HG03520 (cell line): ENCODE results near the gene LMO2.
"Not testable (repeated sequence)": the region's sequence is repeated elsewhere in the genome, so short reads cannot be mapped to it uniquely, and the experiment has no call there.

Experiments
- ATAC-seq: cut with Tn5 transposase; IDR thresholded peaks from one replicate; pipeline ENCODE4 v1.9.1; 2021; ENCODE audit warnings: mild to moderate bottlenecking, moderate library complexity; ENCODE audit not compliant: unreplicated experiment

The LMO2 gene

DNA sequence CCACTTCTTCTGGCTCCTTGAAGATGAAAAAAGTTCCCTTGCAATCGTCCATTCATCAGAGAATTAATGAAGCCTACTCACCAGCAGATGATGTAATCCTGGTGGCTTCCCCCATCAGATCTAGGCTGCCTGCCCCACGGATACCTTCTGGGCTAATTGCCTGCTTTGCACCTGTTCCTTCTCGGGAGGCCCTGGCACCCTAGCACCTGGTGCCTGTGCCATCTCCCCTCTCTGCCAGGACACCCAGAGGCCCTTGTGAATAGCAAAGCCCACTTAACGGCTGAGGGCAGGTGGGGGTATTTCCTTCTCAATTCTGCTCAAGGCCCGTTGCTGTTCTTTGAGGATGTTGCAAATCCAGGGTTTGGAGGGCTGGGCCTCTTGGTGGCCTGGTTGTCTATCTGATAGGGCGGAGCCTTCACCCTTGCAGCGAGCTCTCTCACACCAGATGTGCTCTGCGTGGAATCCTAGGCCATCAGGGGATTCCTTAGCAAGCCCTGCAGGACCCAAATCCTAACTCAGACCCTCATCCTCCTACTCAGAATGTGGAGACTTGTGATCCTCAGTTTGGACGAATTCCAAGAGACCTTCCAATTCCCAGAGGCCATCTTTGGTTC is at the start of gene LMO2:
LMO2 (minus strand) TSS at position 363 of the 614 bp plus-strand sequence. CDS start 22,360 bp downstream, outside the sequence.
- ATAC-seq = no peak

DNA sequence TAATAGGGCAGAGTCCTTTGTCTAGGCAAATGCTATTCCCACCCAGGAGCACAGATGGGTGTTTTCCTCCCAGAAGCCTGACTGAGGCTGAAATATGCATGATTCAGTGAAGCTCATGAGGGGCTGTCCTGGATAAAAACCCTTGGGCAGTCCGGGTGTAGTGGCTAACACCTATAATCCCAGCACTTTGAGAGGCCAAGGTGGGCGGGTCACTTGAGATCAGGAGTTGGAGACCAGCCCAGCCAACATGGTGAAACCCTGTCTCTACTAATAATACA is 48.6 kb upstream of the LMO2 start:
- ATAC-seq = no peak

DNA sequence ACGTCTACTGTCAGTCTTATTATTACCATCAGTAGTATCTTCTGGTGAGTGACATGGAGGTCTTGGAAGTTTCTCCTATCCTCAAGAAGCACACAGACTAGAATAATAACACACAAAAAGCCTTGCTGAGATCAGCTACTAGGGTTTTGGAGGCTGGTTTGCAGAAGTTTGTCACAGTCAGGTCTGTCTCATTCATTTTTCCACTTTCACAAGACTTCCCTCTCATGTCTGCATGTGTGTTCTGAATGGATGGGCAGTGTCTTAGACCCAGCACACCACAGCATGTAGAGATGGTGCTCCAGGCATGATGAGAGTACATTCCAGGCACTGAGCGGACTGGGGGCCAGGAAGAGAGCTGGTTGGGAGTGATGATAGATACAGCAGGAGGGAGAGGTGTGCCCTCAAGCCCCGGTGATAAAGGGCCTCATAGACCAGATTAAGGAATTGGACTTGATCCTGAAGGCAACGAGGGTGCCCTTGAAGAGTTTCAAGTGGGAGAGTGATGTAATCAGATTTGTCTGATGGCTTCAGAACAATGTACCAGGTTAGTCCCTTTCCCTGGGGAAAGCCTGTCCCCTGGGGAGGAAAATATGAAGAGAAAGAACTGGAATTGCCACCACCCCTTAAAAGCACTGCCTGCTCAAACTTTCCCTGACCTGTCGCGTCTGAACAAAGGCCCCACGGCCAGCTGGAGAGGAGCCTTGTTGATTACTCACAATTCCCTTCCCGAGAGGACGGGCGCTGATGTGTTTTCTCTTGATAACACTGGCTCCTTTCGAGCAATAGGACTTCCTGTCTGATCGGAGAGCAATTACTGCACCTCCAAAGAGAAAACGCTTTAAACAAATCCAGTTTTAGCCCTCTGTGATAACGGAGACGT is 45.1 kb upstream of the LMO2 start:
- no peak for ATAC-seq

DNA sequence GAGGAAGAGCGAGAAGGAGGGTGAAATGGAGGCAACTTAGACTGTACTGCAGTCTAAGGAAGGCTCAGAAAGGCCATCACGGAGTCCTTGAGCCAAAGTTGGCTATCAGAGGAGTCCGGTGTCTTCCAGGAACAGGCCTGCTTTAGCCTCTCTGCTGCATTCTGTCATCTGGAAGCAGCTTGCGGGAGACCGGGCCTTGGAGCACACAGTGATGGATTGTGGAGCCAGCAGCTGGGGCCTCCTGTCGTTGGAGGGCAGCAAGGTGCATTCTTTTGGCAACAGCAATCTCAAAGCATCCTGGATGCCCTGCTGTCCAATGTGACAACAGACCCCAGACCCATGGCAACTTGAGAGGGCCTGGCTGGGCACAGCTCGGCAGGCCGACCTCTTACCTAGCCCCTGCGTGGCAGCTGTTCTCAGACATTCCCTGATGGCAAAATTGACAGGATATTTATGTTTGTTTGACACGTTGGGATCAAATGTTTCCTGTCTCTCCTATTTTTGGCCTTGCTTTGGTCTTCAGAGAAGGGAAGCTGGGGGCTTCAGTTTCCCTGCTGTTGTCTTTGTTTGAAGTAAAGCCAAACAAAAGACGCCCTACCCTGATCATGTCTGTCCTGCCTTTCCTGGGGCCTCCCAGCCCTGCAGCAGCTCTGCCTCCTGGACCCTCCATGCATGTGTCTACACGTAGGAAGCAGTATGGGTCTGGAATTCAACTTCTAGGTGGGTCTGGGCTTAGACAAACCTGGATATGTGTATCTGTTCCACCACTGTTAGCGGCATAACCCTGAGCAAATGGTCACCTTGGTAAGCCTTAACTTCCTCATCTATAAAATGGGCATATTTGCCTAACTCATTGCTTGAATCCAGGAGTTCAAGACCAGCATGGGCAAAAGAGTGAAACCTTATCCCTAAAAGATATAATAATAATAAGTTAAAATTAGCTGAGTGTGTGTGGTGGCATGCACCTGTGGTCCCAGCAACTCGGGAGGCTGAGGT is 43.9 kb upstream of the LMO2 start:
- ATAC-seq = no peak

DNA sequence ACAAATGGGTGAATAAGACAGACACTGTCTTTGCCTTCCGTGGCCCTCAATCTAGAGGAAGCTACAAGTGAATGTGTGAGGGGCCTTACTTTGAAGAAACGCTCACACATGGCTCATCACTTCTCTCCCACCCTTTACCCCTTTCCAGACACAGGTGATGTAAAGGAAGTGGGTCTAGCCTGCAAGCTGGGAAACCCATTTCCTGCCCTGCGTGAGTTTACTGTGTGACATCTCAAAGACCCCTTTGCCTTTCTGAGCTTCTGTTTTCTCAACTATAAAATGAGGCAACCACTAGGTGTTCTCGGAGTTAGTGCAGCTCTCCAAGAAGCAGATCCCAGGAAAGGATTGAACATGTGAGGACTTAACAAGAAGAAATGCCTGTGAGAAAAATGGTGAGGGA is 43.1 kb upstream of the LMO2 start:
- ATAC-seq = no peak

DNA sequence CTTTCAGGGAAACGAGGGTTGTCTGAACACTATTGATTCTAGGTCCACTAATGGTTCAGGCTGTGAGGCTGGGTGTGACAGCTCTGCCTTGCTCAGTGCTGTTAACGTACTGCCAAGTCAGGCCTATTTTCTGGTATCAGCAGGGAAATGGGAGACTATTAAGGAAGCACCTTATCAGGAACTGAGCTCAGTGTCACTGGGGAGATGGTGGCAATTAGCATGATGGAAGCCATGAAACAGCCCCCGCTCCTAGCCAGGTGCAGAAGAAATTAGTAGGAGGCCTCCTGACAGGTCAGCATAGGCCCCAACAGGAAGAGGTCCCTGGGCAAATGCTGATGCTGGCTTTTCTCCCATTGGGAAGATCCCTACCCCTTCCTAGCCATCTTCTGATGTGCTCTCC is 42.6 kb upstream of the LMO2 start:
- ATAC-seq = no peak

DNA sequence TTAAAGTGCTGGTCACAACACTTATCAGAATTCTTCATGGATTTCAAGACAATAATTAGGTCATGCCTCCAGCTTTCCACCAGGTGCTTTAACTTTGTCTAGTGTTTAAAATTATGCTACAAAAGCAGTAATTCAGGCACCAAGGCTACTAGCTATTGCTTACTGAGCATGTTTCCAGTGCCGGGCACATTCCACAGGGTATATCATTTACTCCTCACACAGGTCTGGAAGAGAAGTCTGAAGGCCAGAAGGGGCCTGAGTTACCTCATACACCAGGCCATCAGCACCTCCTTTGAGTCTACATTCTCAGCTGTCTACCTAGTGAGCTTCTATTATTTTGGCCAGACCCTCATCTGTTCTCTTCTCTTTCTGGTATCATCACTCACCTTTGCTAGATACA is 41.7 kb upstream of the LMO2 start:
- no peak for ATAC-seq

DNA sequence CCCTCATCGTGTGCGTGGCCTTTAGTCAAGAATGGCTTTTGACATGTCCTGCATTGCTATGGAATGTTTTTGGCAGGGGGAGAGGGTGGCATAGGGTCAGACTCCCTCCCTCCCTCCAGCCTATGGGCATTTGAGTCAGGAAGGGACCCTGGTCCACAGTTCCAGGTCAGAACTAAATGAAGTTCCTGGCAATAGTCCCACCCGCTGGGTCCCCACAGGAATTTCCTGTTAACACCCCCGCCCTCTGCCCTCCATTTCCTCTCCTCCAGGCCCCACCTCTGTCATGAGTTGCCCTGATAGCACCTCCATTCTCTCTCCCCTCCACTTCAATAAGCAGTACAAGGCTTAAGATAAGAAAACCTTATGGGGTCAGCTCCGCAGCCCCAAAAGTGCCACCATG is 40.8 kb upstream of the LMO2 start:
- ATAC-seq = no peak

DNA sequence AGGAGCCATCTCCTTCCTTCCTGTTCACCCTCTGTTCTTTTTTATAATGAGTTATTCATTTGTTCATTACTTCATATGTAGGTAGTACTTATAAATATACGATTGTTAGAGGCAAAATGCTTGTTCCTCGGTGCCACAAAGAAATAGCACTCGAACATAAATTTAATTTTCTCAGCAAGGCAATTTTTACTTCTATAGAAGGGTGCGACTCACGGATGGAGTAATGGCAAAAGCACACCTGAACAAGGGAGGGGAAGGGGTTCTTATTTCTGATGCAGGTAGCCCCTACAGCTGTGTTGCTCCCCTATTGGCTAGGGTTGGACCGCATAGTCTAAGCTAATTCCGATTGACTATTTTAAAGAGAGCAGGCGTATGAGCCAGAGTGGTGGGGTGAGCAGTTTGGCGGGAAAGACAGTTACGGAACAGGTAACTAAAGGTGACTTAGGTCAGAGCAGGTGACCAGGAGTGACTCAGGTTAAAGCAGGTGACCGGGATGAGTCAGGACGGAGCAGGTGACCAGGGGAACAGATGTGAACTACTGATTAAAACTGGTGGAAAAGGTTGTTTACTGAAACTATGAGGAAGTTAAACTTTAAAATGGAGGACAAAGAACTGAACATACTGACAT is 40.0 kb upstream of the LMO2 start:
- ATAC-seq = not testable (repeated sequence)

DNA sequence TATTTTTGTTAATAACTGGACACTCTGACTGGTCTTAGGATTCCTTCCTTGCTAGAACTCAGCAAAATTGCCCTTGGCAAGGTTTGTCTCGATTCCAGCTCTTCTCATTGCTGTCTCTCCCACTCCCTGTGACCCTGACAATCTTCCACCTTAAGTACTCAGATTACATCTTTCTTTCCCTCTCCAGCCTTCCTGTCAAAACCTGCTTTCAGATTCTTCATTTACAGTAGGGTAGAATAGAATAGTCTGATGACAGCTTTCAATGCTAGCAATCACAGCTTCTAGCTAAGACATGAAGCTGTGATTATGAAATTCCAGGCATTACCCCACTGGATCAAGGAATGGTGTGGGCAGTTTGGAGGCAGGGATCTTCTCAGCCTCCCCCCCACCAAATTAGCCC is 39.2 kb upstream of the LMO2 start:
- no peak for ATAC-seq

DNA sequence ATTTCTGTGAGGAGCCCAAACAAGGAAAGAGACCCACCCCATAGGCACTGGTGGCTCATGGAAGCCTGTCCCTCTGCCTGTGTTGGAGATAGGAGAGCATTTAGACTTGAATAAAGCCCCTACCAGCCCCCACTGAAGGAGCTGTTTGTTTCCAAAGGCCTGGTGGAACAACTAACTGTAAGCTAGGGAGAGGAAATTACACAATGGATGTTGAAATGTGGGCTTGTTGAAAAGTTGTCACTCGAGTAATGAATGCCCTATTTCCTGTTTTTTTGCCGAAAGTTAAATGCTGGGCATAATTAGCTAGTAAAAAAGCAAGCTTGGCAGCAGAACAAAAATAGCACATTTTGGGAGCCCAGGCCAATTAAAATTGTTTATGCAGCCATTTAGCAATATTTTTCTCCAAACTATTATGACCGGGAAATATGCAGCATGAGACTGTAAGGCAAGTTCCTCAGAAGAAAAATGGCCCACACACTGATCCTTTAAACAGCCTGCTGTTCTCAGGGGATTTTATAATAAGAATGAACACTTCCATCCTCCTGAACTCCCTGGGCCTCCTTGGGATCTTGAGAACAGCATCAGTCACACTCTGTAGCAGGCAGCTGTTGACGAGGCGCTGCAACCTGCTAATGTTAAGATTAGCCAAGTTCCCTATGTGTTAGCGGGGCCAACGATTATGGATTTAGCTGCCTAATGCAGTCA is 38.6 kb upstream of the LMO2 start:
- no peak for ATAC-seq

DNA sequence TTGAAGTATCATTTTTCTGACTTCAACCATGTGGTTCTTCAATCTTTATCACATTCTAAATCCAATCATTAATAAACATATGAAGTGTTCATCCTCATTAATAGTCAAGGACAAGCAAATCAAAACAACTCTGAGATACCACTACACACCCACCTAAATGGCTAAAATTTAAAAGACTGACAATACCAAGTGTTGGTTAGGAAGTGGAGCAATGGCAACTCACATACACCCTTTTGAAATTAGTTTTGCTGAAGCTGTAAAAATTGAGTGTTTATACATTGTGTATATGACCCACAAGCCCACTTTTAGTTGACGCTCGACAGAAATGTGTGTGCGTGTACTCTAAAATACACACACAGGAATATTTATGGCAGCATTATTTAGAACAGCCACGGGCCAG is 36.7 kb upstream of the LMO2 start:
- ATAC-seq = no peak

DNA sequence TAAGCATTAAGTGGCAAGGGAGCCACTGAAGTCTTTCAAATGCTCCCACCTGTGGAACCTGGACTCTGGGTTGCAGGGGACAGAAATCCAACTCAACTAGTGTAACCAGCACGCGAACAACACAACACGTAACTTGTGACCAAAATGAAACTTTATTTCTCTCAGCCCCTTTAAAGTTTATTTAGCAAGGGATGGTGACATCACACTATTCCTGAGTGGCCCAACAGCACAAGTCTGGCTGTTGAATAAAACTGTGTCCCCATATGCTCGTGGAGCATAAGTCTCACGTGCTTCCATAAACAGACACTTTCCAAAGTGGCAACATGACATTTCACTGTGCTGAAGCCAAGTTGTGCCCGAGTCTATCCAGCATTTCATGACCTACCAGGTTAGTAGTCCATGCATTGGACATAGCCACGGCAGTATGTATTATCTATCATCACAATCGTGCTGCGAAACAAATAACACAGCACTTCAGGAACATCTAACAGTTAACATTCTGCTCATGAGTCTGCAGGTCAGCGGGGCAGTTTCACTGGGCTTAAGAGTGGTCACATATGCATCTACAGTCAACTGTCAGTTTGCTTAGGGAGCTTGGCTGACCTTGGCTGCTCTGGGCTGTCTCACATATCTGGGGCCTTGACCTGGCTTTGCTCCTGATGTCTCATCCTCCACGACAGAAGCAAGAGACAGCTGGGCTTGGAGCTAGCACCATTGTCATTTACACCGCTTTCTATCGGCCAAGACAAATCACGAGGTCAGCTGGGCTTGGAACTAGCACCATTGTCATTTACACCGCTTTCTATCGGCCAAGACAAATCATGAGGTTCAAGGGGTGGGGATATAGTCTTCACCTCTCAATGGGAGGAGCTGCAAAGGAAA is 35.0 kb upstream of the LMO2 start:
- no peak for ATAC-seq

DNA sequence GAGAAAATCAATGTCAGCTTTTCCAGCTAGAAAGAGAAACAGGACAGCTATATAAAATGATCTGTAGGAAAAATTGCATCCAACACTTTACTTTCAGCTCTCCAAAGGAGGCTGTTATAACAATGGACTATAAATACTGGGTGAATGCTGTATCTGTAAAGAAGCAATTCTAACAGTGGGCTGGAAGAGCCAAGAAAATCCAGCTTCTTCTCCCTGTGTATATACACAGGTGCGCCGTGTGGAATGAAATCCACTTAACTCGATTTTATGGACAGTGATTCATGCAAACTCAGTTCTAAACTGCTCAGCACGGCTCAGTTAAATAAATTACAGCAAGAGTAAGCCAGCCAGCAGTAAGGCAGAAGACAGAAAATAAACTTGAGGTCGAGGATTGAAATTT is 32.5 kb upstream of the LMO2 start:
- no peak for ATAC-seq

DNA sequence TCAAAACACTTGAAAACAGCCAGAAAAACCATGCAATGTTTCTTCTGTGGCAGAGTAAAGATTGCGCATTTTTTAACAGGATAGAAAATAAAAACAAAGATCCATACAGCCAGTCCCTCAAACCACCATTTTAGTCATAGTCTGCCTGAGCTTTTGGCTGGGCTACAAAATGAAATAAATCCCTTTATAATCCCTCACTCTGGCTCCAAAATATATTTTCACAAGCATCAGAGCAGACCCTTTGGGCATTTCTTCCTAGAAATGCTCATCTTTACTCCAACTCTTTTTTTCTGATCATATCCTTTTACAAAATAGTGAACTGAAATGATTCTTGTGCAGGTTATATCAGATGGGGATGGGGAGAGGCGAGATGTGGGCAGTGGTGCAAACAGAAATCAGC is 31.8 kb upstream of the LMO2 start:
- no peak for ATAC-seq

DNA sequence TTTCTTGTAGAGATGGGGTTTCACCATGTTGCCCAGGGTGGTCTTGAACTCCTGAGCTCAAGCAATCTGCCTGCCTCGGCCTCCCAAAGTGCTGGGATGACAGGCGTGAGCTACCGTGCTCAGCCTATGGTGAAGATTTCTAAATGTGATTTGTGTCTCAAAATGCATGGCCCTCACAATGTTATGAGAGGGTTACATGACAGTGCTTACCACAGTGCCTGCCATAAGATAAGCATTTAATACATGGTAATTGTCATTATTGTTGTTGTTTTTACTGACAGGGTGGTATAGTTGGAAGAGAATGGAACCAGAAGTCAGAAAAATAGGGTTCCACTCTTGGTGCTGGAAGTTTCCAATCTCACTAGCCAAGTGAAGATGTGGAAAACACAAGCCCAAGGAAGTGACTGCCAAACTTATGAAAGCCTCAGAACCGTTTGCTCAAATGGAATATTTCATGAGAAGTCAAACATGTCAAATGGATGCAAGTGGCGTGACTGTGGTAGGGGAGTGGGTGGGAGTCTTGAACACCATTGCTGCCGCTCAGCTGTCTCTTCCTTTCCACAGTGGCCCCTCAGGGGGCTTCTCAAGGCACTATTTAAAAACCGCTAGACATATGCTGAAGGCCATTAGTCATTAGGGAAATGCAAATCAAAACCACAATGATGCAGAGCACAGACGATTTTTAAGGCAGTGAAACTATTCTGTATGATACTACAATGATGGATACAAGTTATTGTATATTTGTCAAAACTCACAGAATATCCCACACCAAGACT is 29.1 kb upstream of the LMO2 start:
- peak; percentile 90 for ATAC-seq

DNA sequence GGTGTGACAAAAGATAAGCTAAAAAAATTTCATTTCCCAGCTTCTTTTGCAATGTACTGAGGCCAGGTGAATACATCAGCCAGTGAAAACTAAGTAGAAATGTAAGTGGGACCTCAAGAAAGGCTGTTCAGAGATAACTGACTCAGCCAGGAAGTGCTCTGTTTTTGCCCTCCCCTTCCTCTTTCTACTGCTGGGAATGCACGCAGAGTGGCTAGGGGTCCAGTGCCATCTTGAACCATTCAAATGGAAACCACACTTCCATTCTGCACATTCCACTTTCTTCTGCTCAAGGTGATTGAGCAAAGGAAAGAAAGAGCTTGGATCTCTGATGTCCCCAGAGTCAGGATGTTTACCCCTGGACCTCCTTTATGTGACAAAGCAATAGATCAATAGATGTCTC is 27.8 kb upstream of the LMO2 start:
- no peak for ATAC-seq

DNA sequence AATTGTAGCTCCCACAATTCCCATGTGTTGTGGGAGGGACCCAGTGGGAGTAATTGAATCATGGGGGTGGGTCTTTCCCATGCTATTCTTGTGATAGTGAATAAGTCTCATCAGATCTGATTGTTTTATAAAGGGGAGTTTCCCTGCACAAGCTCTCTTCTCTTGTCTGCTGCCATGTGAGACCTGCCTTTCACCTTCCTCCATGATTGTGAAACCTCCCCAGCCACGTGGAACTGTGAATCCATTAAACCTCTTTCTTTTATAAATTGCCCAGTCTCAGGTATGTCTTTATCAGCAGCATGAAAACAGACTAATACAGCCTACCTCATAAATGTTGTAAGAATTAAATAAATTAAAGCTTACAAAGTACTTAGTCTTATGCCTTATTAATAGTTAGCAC is 25.5 kb upstream of the LMO2 start:
- ATAC-seq = not testable (repeated sequence)

DNA sequence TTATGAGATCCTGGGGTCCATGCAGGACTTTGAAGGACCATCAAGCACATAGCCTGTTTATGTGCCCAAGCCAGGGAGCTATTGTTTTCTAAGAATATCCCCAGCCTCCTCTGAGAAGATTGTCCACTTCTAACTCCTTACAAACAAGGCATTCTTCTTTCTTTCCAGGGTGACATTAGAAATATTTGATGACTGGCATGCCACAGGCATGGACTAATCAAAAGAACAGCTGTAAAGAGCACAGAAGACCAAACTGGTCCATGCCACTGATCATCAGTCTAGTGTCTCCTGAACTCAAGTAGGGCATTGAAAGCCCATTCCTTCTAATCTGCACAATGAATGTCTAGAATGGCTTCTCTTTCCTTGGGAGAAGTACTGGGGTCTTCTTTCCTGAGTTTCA is 24.9 kb upstream of the LMO2 start:
- ATAC-seq = no peak
